NCI-H345 treated with DMSO at 0.1 percent for 48 hours (cell line): Measurements from ENCODE around the gene SETBP1.
A peak's percentile ranks its signal among the peaks of the same experiment; 100 is the strongest.

Experiments used
- DNase-seq: peaks from one replicate; lab custom pipeline; 2025; ENCODE audit not compliant: unreplicated experiment; lab: John Stamatoyannopoulos, UW

The SETBP1 gene

DNA sequence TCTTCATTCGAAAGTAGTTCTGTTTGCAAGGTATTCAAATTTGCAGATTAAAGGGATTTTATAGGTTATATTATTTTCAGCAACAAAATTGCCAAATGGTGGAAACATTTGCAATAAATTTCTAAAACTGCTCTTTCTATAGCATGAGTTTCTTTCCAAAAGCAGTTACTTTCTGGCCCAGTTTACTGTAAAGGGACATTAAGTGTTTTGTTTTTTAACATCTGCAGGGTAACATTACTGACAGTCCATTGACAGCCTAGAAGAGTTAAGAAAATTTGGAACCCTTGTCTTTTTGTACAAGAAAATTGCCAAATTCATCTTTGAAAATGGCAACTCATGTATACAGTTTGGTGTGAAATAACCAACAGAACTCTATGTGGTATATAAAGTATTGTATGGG lies 375.1 kb downstream of the SETBP1 start:
- no peak for DNase-seq

DNA sequence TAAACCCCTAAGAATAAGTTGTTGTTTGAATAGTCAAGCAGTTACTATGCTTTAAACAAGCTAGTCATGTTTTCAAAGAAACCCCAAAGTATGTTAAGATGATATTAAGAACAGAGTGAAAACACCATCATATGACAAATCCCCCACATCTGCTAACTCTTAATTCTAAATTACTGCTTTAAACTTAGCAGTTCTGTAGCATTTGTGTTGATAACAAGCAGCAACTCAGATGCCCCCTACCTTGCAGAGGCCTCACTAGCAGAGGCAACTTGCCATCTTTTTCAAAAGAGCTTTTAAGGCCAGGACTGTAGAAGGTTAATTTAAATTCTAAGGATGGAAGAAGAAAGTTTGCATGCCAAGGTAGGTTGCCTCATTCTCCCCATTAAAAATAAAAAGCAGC lies 376.2 kb downstream of the SETBP1 start:
- DNase-seq: no peak

DNA sequence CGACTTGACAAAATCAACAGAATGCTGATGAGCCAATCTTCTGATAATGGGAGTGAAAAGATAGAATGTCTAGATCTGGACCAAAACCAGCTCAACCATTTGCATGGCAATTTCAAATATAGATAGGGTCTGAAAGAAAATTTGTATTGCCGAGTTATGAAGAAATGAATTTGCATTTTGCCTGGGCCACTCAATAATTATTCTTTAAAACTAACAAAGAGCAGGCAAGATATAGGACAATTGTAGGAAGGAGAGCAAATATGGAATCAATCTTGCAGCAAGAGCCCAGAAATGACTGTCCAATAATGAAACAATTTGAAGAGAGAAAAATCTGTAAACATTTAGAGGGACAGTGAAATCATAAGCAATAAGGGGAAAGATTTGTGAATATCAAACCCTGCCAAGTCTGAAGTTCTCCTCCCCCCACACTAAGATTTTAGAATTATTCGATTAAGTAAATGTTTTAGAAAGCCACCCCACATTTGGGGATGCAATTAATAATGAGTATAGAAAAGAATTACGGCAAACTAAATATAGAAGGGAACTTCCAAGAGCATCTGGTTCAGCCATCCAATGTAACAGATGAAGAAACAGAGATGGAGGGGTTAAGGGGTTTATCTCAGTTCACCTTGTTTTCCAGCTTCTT lies 377.4 kb downstream of the SETBP1 start:
- DNase-seq: no peak

DNA sequence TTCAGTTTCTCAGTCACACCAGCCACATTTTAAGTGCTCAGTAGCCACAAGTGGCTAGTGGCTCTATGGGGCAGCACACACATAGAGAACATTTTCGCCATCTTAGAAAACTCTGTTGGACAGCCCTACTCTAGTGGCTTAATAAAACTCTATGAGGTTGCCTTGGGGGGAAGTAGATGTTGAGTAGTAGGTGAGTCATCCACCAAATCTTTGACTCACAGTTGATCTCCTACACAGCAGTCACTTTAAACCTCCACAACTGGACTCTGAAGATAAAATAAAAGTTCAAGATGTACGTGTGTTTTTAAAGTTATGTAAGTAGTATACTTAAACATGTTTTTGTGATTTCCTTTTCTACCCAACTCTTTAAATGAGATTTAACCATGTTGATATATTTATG lies 379.0 kb downstream of the SETBP1 start:
- no peak for DNase-seq

DNA sequence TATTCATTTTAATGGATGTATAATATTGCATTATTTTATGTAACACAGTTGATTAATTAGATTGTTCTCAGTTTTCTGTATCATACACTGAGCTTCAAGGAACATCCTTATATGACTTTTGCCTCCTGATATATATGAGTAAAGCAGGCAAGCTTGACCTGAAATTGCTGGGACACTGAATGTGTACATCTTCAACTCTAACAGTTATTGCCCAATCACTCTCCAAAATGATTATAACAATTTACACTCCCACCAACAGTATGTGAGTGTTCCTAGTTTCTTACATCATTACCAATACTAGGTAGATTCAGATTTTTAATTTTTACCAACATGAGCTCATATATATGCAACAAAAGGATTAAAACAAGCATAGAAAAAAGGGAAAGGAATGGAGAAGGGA lies 379.4 kb downstream of the SETBP1 start:
- DNase-seq: no peak

DNA sequence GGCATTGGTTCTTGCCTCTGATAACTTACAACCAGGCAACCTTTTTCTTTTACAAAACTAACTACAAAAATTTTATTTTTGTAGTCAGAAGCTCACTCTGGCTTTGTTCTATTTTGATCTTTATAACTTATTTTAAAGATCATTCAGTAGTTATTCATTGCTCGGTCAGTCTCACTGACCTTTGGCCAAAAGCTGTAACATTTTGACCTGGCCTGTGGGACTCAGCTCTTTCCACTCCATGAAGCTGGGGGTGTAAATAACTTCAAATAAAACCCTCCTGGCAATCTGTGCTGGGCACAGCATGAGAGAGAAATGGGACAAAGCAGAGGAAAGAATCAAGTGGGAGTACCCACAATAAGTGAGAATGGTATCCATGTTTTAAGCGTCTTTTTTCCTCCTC lies 380.7 kb downstream of the SETBP1 start:
- DNase-seq: no peak

DNA sequence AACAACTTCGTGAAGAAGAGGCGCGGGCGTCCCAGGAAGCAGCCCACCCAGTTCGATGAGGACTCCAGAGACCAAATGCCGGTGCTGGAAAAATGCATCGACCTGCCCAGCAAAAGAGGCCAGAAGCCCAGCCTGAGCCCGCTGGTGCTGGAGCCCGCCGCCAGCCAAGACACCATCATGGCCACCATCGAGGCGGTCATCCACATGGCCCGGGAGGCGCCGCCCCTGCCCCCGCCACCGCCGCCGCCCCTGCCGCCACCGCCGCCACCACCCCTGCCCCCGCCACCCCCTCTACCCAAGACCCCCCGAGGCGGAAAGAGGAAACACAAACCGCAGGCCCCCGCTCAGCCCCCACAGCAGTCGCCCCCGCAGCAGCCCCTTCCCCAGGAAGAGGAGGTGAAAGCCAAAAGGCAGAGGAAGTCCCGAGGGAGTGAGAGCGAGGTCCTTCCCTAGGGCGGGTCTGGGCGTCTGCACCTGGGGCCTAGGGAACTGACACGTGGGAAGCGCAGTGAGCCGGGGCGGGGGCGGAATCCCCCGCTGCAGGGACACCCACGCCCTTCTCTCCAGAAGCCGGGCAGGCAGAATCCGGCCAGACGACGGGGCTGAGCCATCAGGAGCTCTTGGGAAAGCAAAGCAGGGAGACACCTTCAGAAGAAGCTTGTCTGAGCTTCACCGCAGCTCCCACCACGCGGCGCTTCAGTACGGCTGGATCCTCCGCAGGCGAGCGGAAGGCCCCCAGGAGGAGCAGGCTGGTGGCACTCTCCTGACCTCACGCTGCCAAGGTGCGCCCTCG lies 382.8 kb downstream of the SETBP1 start:
- DNase-seq: no peak

DNA sequence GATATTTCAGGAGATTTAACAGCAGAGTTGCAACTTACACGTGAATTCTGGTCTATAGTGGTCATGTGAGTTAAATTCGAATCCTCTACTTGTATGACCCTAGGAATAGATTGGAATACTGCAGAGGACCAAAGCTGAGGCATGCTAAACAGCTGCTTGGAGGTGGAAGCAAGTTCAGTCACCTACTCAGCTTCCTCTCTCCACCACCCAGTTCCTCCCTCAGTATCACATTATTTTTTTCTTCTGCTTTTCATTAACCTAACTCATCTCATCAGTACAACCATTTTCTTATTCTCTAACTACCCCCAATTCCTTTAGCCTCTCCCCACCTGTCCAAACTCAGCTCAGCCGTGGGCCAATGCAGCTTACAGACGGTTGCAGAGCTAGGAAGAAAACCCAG lies 385.5 kb downstream of the SETBP1 start:
- DNase-seq: no peak

DNA sequence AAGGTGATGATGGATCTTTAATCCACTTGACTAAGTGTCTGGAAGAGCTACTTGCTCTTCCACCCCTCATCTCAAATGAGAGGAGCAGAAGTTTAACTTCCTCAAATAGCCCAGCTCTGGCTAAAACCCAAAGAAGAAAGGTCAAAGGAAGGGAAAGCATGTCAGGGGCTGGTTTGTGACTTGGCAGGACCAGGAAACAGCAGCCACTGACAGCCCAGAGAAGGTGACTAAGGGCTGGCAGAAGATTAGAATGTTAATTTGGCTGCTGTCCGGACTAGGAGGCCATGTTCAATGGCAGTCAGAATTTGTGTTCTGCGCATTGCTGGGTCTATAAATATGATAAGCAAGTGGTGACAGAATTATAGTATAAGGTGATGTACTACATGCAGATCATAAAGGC lies 386.2 kb downstream of the SETBP1 start:
- DNase-seq: no peak

DNA sequence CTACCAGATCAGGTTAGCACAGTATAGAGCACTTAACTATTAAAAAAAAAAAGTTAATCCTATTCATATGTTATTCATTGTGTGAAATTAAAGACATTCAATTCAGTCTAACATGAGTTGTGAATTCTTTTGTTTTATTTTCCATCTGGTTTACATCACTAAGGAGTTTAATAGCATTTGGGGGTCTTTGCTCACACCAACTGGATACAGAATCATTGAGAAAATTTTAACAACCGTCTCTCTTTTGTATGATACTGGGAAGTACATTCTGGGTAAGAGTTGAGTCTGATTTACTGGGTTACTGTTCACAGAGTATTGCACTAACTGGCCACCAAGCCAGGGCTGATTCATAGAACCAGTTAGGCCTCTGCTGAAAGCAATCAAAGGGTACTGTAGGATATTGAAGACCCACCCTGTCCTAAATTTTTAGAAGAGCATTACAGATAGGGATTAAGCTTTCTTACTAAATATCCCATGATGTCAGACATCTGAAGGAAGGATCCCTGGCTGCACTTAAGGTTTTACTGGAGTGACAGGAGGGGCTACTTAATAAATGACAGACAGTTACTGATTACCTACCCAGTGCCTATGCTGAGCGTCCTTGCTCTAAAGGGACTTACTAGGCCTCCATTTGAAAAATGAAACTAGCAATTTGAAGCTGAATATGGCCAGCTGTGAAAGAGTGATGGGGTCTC lies 387.9 kb downstream of the SETBP1 start:
- DNase-seq: no peak

DNA sequence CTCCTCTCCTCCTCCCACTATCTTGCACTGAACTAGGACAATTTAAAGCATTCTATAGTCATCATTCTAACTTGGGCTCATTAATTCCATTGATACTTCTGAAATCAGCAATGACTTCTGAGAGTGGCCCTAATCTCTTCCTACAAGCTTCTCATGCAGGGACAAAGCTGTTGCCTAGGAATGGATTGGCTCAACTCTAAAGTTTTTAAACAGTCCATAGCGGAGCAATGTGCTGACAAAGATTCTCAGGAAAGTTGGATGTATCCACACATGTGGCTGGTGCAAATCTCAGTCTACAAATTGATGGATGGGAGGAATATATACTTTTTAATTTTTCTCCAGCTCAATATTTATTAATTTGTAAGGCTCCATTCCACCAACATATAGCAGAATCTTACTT lies 388.9 kb downstream of the SETBP1 start:
- no peak for DNase-seq

DNA sequence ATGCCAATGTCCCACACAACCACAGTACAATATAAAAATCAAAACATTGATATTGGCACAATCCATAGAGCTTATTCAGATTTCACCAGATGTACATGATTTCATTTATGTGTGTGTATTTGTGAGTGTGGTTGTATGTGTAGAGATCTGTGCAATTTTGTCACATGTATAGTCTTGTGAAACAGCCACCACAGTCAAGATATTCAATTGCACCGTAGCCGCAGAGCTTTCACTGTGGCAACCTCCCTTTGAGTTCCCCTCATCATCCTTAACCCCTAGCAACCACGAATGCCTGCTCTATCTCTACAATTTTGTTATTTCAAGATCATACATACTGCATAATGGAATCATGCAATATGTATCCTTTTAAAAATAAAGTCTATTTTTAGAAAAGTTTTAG lies 391.3 kb downstream of the SETBP1 start:
- no peak for DNase-seq

DNA sequence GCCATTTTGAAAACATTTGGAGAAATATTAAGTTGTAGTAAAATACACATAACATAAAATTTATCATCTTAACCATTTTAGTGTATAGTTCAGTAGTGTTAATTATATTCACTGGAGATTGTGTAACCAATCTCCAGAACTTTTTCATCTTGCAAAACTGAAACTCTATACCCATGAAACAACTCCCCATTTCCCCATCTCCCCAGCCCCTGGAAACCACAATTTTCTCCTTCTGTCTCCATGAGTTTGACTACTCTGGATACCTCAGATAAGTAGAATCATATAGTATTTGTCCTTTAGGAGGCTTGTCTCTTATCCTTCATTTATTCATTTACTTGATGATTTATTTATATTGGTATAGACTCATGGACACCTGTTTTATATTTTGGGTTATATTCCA lies 392.9 kb downstream of the SETBP1 start:
- no peak for DNase-seq

DNA sequence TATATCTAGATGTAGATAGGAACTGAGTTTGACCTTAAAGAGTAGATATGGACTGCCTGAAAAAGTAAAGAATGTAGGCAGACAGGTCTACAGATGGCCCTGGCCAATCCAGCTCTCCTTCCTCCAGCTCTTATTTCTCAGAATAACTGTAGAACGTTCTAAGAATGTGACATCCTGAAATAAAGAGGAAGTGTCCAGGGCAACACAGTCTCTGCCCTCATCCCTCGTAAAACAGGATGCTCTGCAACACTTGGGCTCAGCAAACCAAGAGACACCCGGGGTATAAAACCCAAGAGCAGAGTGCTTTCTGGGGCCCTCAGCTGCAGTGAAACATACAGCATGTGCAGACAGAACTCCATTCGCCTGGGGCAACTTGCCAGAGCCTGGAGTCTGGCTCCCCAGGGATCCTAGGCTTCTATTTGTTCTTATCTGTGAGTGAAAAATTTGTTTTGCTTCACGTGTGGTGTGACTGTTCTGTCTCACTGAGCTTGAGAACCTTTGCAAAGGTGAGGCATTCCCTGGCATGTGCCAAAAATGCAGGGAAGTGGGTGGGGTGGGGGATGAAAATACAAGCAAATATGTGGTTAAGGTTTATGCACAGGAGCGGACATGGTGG lies 401.0 kb downstream of the SETBP1 start:
- peak; percentile 55 for DNase-seq

DNA sequence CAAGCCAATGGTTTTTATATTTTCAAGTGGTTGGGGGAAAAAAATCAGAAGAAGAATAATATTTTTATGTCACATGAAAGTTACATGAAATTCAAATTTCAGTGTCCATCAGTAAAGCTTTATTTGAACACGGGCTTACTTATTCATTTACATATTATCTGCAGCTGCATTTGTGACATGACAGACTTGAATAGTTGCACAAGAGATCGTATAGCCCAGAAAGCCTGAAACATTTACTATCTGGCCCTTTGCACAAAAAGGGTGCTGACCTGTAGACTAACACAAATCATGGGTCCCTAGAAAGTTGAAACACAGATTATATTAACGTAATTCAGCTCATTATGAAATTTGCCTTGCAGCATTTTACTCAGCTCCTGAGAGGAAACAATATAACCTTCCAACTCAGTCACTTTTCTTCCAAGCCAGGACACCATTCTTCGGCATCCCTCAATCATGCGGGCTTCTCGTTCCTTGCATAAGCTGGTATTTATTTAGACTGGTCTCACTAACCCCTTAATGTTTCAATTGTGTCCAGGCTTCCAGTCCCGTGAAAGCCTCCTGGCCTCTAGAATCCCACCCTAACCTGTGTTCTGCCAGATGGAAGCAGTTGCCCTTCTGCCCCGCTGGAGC lies 402.7 kb downstream of the SETBP1 start:
- DNase-seq: no peak

DNA sequence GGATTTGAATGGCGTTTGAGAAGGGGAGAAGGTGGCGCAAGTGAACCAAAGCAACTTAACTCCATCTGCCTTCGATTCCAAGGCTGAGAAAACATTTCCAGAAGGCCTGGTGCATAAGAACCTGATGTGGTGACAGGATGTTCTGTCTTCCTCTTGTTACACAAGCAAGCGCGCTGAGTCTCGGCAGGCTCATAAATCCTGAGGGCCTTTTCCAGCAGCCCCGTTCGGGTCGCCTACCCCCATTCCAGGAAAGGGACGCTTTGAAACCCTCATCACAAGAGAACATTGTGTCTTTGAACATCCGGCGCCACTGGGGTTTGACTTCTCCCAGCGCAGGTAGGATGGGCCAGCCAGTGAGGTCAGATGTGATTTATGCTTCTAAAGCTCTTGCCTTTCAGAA lies 403.5 kb downstream of the SETBP1 start:
- DNase-seq: no peak

DNA sequence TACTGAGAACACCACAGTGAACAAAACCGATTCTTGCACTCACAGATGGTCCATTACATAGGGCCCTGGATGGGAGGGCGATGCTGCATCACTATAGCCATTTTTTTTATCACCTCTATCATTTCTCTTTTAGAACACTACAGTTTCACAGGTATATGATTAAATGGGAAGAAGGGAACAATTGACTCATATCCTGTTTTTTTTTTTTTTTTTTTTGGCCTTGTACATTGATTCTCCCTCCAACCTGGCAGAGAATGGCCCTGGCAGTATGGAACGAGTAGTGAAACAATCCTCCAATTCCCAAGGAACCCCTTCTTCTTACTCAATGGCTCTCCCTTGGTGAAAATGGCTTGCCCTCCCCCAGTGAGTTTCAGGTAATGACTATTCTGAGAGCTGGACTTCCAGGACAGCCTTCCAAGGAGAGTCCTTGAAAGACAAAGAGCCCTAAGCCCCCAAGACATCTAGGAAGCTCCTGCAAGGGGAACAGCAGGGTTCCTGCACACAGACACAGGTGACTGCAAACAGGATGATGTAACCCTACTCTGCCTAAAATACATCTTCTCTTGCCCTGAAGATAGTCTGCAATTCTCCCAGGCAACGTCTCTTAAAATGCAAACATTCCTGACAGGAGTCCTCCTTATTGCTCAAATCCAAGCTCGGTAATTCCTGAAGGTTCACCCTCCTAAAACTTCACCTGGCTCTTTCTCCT lies 405.4 kb downstream of the SETBP1 start:
- DNase-seq: no peak

DNA sequence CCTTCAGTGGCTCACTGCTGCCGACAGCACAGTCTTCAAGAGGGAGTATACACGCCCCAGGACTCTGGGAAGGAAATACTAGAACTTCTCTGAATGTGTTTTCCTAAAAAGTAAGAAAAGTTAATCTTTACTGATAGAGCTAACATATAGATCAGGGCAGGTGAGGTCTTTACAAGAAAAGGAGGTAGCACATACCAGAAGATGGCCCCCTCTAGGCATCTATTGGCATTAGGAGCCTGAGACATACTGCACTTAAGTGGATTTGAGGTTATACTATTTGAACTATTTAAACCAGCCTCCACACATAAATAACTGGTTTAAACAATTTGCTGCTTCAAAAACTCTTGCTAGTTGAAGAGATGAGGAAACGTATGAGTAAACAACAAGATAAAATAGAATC lies 406.1 kb downstream of the SETBP1 start:
- no peak for DNase-seq

DNA sequence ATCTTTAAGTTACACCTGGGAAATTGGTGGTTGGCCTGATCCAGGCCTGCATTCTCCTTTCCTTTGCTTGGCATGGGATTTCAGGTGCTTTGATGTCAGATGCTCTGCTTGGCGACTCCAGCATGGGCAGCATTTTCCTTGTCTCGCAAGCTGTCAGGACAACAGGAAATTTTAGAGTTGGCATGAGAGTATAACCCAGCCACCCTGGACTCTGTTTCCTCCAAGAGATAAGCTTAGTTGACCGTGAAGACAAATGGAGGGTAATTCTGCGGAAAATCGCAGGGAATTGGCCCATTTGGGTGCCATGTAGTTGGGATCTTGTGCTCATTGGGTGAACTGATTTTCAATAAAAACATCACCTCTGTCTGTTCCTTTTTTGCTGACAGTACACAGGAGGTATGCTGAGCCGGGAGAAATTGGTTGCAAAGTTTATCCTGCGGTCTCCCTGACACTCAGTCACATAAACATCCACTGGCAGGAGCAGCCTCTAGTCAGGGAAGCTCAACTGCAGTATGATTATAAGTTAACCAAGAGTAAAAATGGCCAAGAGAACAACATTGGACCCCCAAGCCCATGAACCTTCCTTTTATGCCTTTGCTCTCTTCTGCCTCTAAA lies 409.9 kb downstream of the SETBP1 start:
- no peak for DNase-seq
